NCI-H2081 treated with DMSO at 0.1 percent for 48 hours (cell line): ENCODE measurements around the gene SUGP2.

Experiments
- DNase-seq: peaks from one replicate; lab custom pipeline; 2025; lab: John Stamatoyannopoulos, UW

The SUGP2 gene

DNA sequence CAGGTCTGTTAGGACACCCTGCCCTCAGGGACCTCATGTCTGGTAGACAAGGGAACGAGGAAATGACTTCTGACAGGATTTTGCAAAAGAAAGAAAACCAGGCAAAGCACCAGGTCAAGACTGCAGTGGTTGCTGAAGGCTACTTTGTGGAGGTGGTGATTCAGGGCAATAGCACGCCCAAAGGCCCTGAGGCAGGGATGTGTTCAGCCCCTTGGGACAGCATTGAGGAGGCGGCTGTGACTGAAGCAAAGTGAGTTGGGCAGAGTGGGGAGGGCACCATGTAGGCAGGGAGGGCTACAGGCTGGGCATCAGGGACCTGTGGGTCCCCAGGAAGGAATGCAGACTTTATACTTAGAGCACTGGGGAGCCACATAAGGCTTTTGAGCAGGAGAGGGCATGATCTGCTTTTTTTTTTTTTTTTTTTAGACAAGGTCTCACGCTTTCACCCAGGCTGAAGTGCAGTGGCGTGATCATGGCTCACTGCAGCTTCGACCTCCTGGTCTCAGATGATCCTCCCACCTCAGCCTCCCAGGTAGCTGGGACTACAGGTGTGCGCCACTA lies 81.5 kb downstream of the SUGP2 start:
- no peak for DNase-seq

DNA sequence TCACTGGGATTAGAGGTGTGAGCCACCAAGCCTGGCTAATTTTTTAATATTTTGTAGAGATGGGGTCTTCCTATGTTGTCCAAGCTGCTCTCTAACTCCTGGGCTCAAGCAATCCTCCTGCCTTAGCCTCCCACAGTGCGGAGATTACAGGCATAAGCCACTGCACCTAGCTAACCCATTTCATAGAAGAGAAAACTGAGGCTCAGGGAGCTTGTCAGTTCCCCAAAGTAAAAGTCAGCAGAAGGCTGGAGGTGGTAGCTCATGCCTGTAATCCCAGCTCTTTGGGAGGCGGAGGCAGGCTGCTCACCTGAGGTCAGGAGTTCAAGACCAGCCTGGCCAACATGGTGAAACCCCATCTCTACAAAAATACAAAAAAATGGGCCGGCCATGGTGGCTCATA lies 83.5 kb downstream of the SUGP2 start:
- no peak for DNase-seq

DNA sequence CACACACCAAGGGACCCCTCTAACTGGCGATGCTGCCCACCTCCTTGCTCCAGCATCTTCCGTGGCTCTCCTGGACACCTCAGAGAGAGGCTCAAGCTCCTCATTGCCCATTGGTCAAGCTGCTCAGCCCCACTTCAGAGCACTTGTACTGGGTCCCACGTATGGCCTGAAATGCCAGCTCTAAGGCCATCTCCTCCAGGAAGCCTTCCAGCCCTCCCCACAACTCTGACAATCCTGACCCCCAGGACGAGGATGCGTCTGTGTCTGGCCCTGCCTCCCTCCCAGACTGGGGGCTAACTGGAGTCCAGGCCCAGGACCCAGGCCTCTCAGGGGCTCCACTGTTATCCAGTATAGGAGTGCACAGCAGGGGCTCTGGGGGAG lies 84.4 kb downstream of the SUGP2 start:
- DNase-seq: no peak

- no peak for DNase-seq
Measured at GRCh38 chr19:18948075-18948975, 85.0 kb downstream of the SUGP2 start.

- DNase-seq: no peak
Measured at GRCh38 chr19:18946918-18947317, 86.4 kb downstream of the SUGP2 start.

- DNase-seq: no peak
Measured at GRCh38 chr19:18946335-18946734, 87.0 kb downstream of the SUGP2 start.

DNA sequence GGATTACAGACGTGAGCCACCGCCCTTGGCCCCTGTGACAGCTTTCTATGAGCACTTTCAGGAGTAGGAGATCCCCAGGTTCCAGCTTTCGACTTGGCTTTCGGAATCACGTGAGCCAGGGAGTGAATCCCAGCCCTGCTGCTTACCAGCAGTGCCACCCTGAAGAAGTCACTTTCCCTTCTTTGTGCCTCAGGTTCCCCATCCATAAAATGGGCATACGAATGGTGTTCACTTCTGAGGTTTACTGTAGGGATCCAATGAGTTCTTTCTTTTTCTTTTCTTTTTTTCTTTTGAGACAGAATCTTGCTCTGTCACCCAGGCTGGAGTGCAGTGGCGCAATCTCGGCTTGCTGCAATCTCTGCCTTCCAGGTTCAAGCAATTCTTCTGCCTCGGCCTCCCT lies 88.0 kb downstream of the SUGP2 start:
- no peak for DNase-seq

GRCh38 chr19:18943465-18943864 lies 89.9 kb downstream of the SUGP2 start:
- DNase-seq: no peak

- DNase-seq: no peak
Measured at GRCh38 chr19:18942692-18943091, 90.6 kb downstream of the SUGP2 start.

DNA sequence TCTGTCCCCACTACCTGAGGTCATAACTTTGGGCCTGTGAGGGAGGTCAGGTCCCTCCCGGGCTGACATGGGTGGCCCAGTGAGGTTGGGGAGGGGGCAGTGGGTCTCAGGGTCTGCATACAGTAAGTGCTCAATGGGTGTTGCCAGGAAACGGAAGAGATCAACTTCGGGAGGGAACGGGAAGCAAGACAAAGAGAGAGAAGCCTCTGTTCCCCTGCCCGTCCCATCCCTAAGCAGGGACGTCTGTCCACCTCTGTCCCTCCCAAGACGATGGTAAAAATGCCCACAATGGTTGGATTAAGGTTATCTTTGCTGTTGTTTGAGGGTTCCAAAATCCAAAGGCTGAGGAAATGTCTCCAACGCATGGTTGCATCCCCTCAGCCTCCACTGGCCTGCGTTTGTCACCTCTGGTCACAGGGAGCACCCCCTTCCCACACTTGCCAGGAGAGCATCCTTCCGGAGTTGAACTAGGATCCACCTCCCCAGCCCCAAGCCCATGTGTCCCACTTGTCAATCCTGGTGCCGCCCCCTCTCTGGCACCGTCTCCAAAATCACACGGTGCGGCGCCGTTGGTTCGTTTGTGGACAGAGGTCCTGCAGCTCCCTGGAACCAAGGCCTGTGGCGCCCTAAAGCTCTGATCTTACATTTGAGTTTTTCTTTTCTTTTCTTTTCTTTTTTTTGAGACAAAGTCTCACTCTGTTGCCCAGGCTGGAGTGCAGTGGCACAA lies 91.5 kb downstream of the SUGP2 start:
- DNase-seq: no peak
